Measurements from ENCODE around the gene ERBB4. TPM values are rescaled to one million over a fixed set of nuclear protein-coding genes. Genes with fewer than 3 reads are reported as not detected.

The ERBB4 gene
- total RNA-seq, 1 experiment from 2014 or later = 0.04 TPM

GRCh38 chr2:212195626-212196025 lies 343.0 kb downstream of the ERBB4 start:
- no peak overlapping the region for H3K18ac ChIP-seq (ENCODE audit: insufficient read length, low read depth, low read length)
- H2BK12ac ChIP-seq (ENCODE audit: insufficient read length, low read depth, low read length) = no peak overlapping the region
- no peaks in the 10 kb centered on the region for H3K27me3 Mint-ChIP-seq (ENCODE audit: low read depth)
- H3K79me1 ChIP-seq (ENCODE audit: insufficient read depth, low read depth, low read length, poor library complexity, severe bottlenecking) = no peaks in the 10 kb centered on the region
- no peaks in the 10 kb centered on the region for H3K4me1 ChIP-seq (ENCODE audit: insufficient read depth, low read length)
- no peaks in the 10 kb centered on the region for H3K79me2 ChIP-seq (ENCODE audit: insufficient read depth, low read length)
- TF ChIP-seq CTCF (conservative IDR thresholded peaks at IDR 0.05) = no peak
- no peaks in the 10 kb centered on the region for H3K23me2 ChIP-seq (ENCODE audit: insufficient read length, low read depth, low read length, poor library complexity, severe bottlenecking)
- no peak overlapping the region for H2BK15ac ChIP-seq (ENCODE audit: low read depth, low read length)
- H3K36me3 Mint-ChIP-seq (ENCODE audit: insufficient read depth in 1 of 3, low read depth in 3 of 3) = no peaks in the 10 kb centered on the region
- no peak overlapping the region for H2BK120ac ChIP-seq (ENCODE audit: low read depth, low read length, poor library complexity, severe bottlenecking)
- no peak overlapping the region for H3K4ac ChIP-seq (ENCODE audit: low read depth, low read length)
- H3K4me2 ChIP-seq (ENCODE audit: insufficient read depth, insufficient read length, low read length) = no peak overlapping the region
- no peak overlapping the region for H2AK5ac ChIP-seq (ENCODE audit: insufficient read length, low read length)
- H3K9ac ChIP-seq (ENCODE audit: extremely low read depth, insufficient read length, low read length) = no peak overlapping the region
- H4K5ac ChIP-seq (ENCODE audit: insufficient read length, low read depth, low read length) = no peak overlapping the region
- no peak overlapping the region for H3K27ac Mint-ChIP-seq
- H3T11ph ChIP-seq (ENCODE audit: low read length) = no peak overlapping the region
- H3K27ac ChIP-seq (ENCODE audit: insufficient read length, low read depth, low read length) = no peak overlapping the region
- no peak overlapping the region for H3K14ac ChIP-seq (ENCODE audit: insufficient read depth, low read length)
- no peak overlapping the region for H3K4me3 Mint-ChIP-seq
- H3K56ac ChIP-seq (ENCODE audit: insufficient read length, low read depth, low read length) = no peak overlapping the region
- no peak overlapping the region for H2AFZ ChIP-seq (ENCODE audit: low read length)
- no peak overlapping the region for H3K23ac ChIP-seq (ENCODE audit: insufficient read length, low read depth, low read length)
- no peaks in the 10 kb centered on the region for H3K4me1 Mint-ChIP-seq
- no peak overlapping the region for H4K8ac ChIP-seq (replicated peaks; ENCODE audit: insufficient read length, low read depth, low read length)
- H2BK5ac ChIP-seq (ENCODE audit: insufficient read length, low read length) = no peak overlapping the region
- H3K9me3 ChIP-seq (ENCODE audit: control insufficient read depth, low read depth, low read length) = no peaks in the 10 kb centered on the region
- no peak for DNase-seq
- WGBS (ENCODE audit: extremely low coverage, insufficient read length, low lambda C conversion rate) = no CpG with 5 or more reads among the region's 1 CpG
- no peaks in the 10 kb centered on the region for H3K27me3 ChIP-seq (ENCODE audit: insufficient read depth, low read length)
- H4K20me1 ChIP-seq (ENCODE audit: control insufficient read depth, insufficient read depth, insufficient read length) = no peaks in the 10 kb centered on the region
- peaks cover 0 to 3% of the 10 kb centered on the region in 2 experiments; a peak in 1 of 5 replicates for H3K9me3 Mint-ChIP-seq
- H2BK20ac ChIP-seq (ENCODE audit: low read depth, low read length, poor library complexity, severe bottlenecking) = no peak overlapping the region
- no peak overlapping the region for H4K91ac ChIP-seq (ENCODE audit: insufficient read length, low read depth, low read length)

All from H9 (cell line).